Muscle of leg (tissue), 11 donors: ENCODE measurements around the gene E2F4. TPM values are rescaled to one million over a fixed set of nuclear protein-coding genes. Genes with fewer than 3 reads are reported as not detected.
A peak's percentile ranks its signal among the peaks of the same experiment; 100 is the strongest.

Experiments
- DNase-seq: peaks from one replicate; pipeline ENCODE4 v3.0.0; 2013
- H3K27ac ChIP-seq: one replicate; pipeline ENCODE4 v1.5.1; 2013; ENCODE audit warnings: mild to moderate bottlenecking, low read length, control low read depth
- H3K27me3 ChIP-seq: one replicate; pipeline ENCODE4 v1.6.1; 2013; ENCODE audit warnings: low read length; ENCODE audit not compliant: control insufficient read depth, insufficient read depth
- H3K36me3 ChIP-seq: one replicate; pipeline ENCODE4 v1.6.1; 2013; ENCODE audit warnings: low read length; ENCODE audit not compliant: control insufficient read depth, insufficient read depth
- H3K4me1 ChIP-seq: one replicate; pipeline ENCODE4 v1.6.1; 2013; ENCODE audit warnings: low read length; ENCODE audit not compliant: control insufficient read depth, insufficient read depth
- H3K4me3 ChIP-seq: one replicate; pipeline ENCODE4 v1.5.1; 2013; ENCODE audit warnings: low read length, control low read depth
- H3K9me3 ChIP-seq: replicated peaks from 2 replicates; pipeline ENCODE4 v1.6.1; 2013; ENCODE audit warnings: low read depth, low read length; ENCODE audit not compliant: control insufficient read depth
- WGBS: methylation state at CpG from one replicate; pipeline ENCODE4 v1.1.5; 2013; ENCODE audit warnings: missing lambda C conversion rate; ENCODE audit not compliant: insufficient coverage; 5-methylcytosine and 5-hydroxymethylcytosine counted together
- polyA plus RNA-seq, 8 donors: library from polyadenylated mRNA; unstranded; fragments of 120-200 nt; gene quantifications; one replicate each; pipeline versions ENCODE4 v1.2.1 to v1.2.3, GENCODE V29; 2013; ENCODE audit warnings: inconsistent platforms in 1 of 8, low replicate concordance in 1 of 8; ENCODE audit not compliant: insufficient read length in 8 of 8, insufficient read depth in 1 of 8
- total RNA-seq: library from RNA; stranded (reverse); fragments of 120-200 nt; gene quantifications from one replicate; pipeline ENCODE4 v1.2.4, GENCODE V29; 2013

Gene E2F4
- total and polyA plus RNA-seq, 9 donors, result 28.1 to 51.1 (median 45.6) TPM

- Histone ChIP-seq H3K4me1 (peaks cover 19% of the 10 kb centered on the region), H3K27ac (no peak overlapping the region), H3K4me3 (no peak overlapping the region), H3K36me3 (peaks cover 45% of the 10 kb centered on the region), H3K27me3 (peaks cover 47% of the 10 kb centered on the region), H3K9me3 (no peaks in the 10 kb centered on the region)
- WGBS, result 39% methylated on average over 77 of the region's 77 CpGs
- no peak for DNase-seq
Observed at GRCh38 chr16:67149276-67150046, 42.5 kb upstream of the E2F4 start.

- Histone ChIP-seq H3K36me3 (peaks cover 38% of the 10 kb centered on the region), H3K9me3 (no peaks in the 10 kb centered on the region), H3K4me1 (peaks cover 27% of the 10 kb centered on the region), H3K27me3 (peaks cover 55% of the 10 kb centered on the region), H3K4me3 (peak overlapping the region; percentile 69), H3K27ac (peak overlapping the region; percentile 77)
- WGBS, result 2% methylated on average over 94 of the region's 94 CpGs
- DNase-seq, result peak; percentile 94
Observed at GRCh38 chr16:67150047-67150832, 41.7 kb upstream of the E2F4 start.

GRCh38 chr16:67150833-67151396, 41.0 kb upstream of the E2F4 start, which contains the start of gene B3GNT9:
Gene B3GNT9, minus strand, starts transcription at chr16:67150998. Its CDS starts 513 bp downstream, at chr16:67150485.
- H3K27ac ChIP-seq, result peak within 1 kb of the TSS; percentile 77
- WGBS, result under 1% methylated on average over 21 of the region's 34 CpGs
- H3K9me3 ChIP-seq, result no peaks in the 10 kb centered on the region
- peaks cover 60% of the 10 kb centered on the region for H3K27me3 ChIP-seq
- H3K4me1 ChIP-seq, result peaks cover 32% of the 10 kb centered on the region
- DNase-seq, result peak; percentile 94
- peaks cover 31% of the 10 kb centered on the region for H3K36me3 ChIP-seq
- H3K4me3 ChIP-seq, result peak within 1 kb of the TSS; percentile 69

- peaks cover 66% of the 10 kb centered on the region for H3K27me3 ChIP-seq
- no peaks in the 10 kb centered on the region for H3K9me3 ChIP-seq
- no peak for DNase-seq
- peaks cover 24% of the 10 kb centered on the region for H3K36me3 ChIP-seq
- 42% methylated on average over 5 of the region's 8 CpGs for WGBS
- peak overlapping the region; percentile 69 for H3K4me3 ChIP-seq
- peaks cover 33% of the 10 kb centered on the region for H3K4me1 ChIP-seq
- peak overlapping the region; percentile 77 for H3K27ac ChIP-seq
Observed at GRCh38 chr16:67151431-67152097, 40.4 kb upstream of the E2F4 start.

GRCh38 chr16:67154578-67155294, 37.2 kb upstream of the E2F4 start:
- no peak for DNase-seq
- no peak overlapping the region for H3K27ac ChIP-seq
- 8% methylated on average over 49 of the region's 61 CpGs for WGBS
- peaks cover 86% of the 10 kb centered on the region for H3K27me3 ChIP-seq
- H3K9me3 ChIP-seq, result no peaks in the 10 kb centered on the region
- peak overlapping the region; percentile 9 for H3K4me3 ChIP-seq
- H3K36me3 ChIP-seq, result no peaks in the 10 kb centered on the region
- H3K4me1 ChIP-seq, result peaks cover 37% of the 10 kb centered on the region

GRCh38 chr16:67155295-67156142, 36.4 kb upstream of the E2F4 start:
- Histone ChIP-seq H3K27me3 (peaks cover 91% of the 10 kb centered on the region), H3K4me1 (peaks cover 42% of the 10 kb centered on the region), H3K36me3 (no peaks in the 10 kb centered on the region), H3K27ac (no peak overlapping the region), H3K9me3 (no peaks in the 10 kb centered on the region), H3K4me3 (peak overlapping the region; percentile 9)
- WGBS, result 2% methylated on average over 64 of the region's 74 CpGs
- peak; percentile 86 for DNase-seq

GRCh38 chr16:67156143-67156844, 35.7 kb upstream of the E2F4 start:
- no peak for DNase-seq
- H3K27me3 ChIP-seq, result peaks cover 92% of the 10 kb centered on the region
- 30% methylated on average over 10 of the region's 15 CpGs for WGBS
- peaks cover 41% of the 10 kb centered on the region for H3K4me1 ChIP-seq
- H3K9me3 ChIP-seq, result no peaks in the 10 kb centered on the region
- H3K36me3 ChIP-seq, result no peaks in the 10 kb centered on the region
- H3K4me3 ChIP-seq, result no peak overlapping the region
- H3K27ac ChIP-seq, result no peak overlapping the region

- Histone ChIP-seq H3K27ac (no peak overlapping the region), H3K27me3 (peaks cover 93% of the 10 kb centered on the region), H3K36me3 (no peaks in the 10 kb centered on the region), H3K4me1 (peaks cover 41% of the 10 kb centered on the region), H3K9me3 (no peaks in the 10 kb centered on the region), H3K4me3 (no peak overlapping the region)
- WGBS, result 26% methylated on average over 4 of the region's 7 CpGs
- no peak for DNase-seq
Observed at GRCh38 chr16:67157106-67157748, 34.7 kb upstream of the E2F4 start.
